ENCODE measurements around the gene MAPKAP1.

MAPKAP1 gene

DNA sequence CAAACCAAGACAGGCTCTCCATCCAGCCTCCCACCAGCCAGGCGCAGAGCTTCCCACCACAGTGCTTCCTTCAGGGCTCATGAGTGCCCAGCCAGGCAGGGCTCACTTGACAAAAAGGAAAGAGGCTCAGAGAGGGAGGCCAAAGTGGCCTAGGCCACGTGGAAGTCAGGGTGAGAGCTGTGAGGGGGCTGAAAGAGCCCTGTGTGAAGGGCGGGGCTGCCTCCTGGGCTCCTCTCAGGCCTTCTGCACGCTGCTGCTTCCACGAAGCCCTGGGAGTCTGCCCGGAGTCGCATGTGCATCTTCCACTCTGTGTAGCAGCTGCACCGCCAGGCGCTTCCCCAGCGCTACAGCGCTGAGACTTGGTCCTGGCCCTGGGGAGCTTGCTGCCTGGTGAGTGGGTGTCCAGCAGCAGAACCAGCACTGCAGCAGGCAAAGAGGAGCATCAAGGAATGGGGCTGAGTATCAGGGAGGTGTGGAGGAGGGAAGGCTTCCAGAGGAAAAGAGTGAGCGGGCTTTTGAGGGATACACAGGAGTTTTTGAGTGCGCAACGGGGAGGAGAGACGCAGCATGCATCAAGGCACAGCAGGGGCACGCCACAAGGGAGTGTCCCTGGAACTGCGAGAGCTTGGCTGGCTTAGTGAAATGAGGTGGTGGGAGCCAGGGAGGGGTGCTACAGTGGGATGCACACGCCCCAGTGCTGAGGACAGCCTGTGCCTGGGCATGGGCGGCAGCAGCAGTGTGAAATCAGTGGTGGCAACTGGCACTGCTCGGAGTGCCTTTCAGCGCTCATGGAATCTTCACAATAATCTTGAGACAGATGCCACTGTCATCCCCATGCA lies 267.4 kb downstream of the MAPKAP1 start:
- TF ChIP-seq CTCF (IDR thresholded peaks at IDR 0.05; ENCODE audit: extremely low read depth, missing control alignments), result no peak

GRCh38 chr9:125438506-125439433 lies 268.2 kb downstream of the MAPKAP1 start:
- TF ChIP-seq CTCF (IDR thresholded peaks at IDR 0.05; ENCODE audit: extremely low read depth, missing control alignments), result no peak
- no peak for DNase-seq (ENCODE audit: low spot score)

More for the DNA sequence above, 267.4 kb downstream of the MAPKAP1 start:
- no peak for DNase-seq (ENCODE audit: low spot score)

GRCh38 chr9:125437771-125438221 lies 269.2 kb downstream of the MAPKAP1 start:
- no peak for TF ChIP-seq CTCF (IDR thresholded peaks at IDR 0.05; ENCODE audit: extremely low read depth, missing control alignments)
- no peak for DNase-seq (ENCODE audit: low spot score)

GRCh38 chr9:125436613-125437443 lies 270.2 kb downstream of the MAPKAP1 start:
- no peak for DNase-seq (ENCODE audit: low spot score)
- no peak for TF ChIP-seq CTCF (IDR thresholded peaks at IDR 0.05; ENCODE audit: extremely low read depth, missing control alignments)

- no peak for DNase-seq (ENCODE audit: low spot score)
- TF ChIP-seq CTCF (IDR thresholded peaks at IDR 0.05; ENCODE audit: extremely low read depth, missing control alignments), result no peak
Observed at GRCh38 chr9:125435776-125436612, 271.0 kb downstream of the MAPKAP1 start.

- no peak for DNase-seq (ENCODE audit: low spot score)
- TF ChIP-seq CTCF (IDR thresholded peaks at IDR 0.05; ENCODE audit: extremely low read depth, missing control alignments), result no peak
Observed at GRCh38 chr9:125434986-125435775, 271.8 kb downstream of the MAPKAP1 start.
